SK-N-SH treated with all-trans-retinoic acid at 6 μM for 48 hours (cell line): Measurements from ENCODE around the gene DPEP1.

Experiments used
- ATAC-seq: fragments of 200-7000 bp; cut with Tn5 transposase; 3 replicates; pipeline ENCODE4 v1.9.1; 2020; ENCODE audit warnings: mild to moderate bottlenecking, moderate library complexity
- ARNTL ChIP-seq: fragments of 450-650 bp; formaldehyde crosslinking; IDR thresholded peaks from 2 replicates; pipeline ENCODE4 v1.5.0; 2020; ENCODE audit warnings: low read depth, mild to moderate bottlenecking, moderate library complexity, borderline replicate concordance
- BACH2 ChIP-seq: fragments of 250-450 bp; sonication (Bioruptor Pico); IDR thresholded peaks from 2 replicates; pipeline ENCODE4 v1.9.0; 2021; ENCODE audit warnings: mild to moderate bottlenecking, borderline replicate concordance
- CSDC2 ChIP-seq: fragments of 250-450 bp; sonication (Bioruptor Pico); IDR thresholded peaks from 2 replicates; pipeline ENCODE4 v1.5.0; 2020; ENCODE audit warnings: mild to moderate bottlenecking, moderate library complexity
- ESRRG ChIP-seq: fragments of 250-450 bp; sonication (Bioruptor Pico); IDR thresholded peaks from 2 replicates; pipeline ENCODE4 v1.6.1; 2021; ENCODE audit warnings: mild to moderate bottlenecking
- GLIS3 ChIP-seq: fragments of 250-450 bp; sonication (Bioruptor Pico); IDR thresholded peaks from 2 replicates; pipeline ENCODE4 v1.5.0; 2020; ENCODE audit warnings: mild to moderate bottlenecking, moderate library complexity
- ISL1 ChIP-seq: fragments of 250-450 bp; sonication (Bioruptor Pico); IDR thresholded peaks from 2 replicates; pipeline ENCODE4 v2.1.2; 2022; ENCODE audit warnings: mild to moderate bottlenecking, moderate library complexity
- OSR1 ChIP-seq: fragments of 250-450 bp; sonication (Bioruptor Pico); IDR thresholded peaks from 2 replicates; pipeline ENCODE4 v1.8.0; 2022; ENCODE audit warnings: moderate library complexity, mild to moderate bottlenecking, inconsistent platforms
- PPARA ChIP-seq: fragments of 250-450 bp; sonication (Bioruptor Pico); IDR thresholded peaks from 2 replicates; pipeline ENCODE4 v1.5.0; 2020; ENCODE audit warnings: mild to moderate bottlenecking, borderline replicate concordance
- SNAI2 ChIP-seq: fragments of 250-450 bp; sonication (Bioruptor Pico); IDR thresholded peaks from 2 replicates; pipeline ENCODE4 v1.5.0; 2020; ENCODE audit warnings: mild to moderate bottlenecking, moderate library complexity
- TCF4 ChIP-seq: fragments of 250-450 bp; sonication (Bioruptor Pico); IDR thresholded peaks from 2 replicates; pipeline ENCODE4 v1.8.0; 2021; ENCODE audit warnings: mild to moderate bottlenecking, moderate library complexity, borderline replicate concordance
- TOX ChIP-seq: fragments of 250-450 bp; sonication (Bioruptor Pico); IDR thresholded peaks from 2 replicates; pipeline ENCODE4 v1.8.0; 2021; ENCODE audit warnings: mild to moderate bottlenecking, moderate library complexity, borderline replicate concordance
- ZC3H10 ChIP-seq: fragments of 250-450 bp; sonication (Bioruptor Pico); IDR thresholded peaks from 2 replicates; pipeline ENCODE4 v1.5.1; 2021; ENCODE audit warnings: mild to moderate bottlenecking, moderate library complexity
- ZFP30 ChIP-seq: fragments of 450-650 bp; formaldehyde crosslinking; IDR thresholded peaks from 2 replicates; pipeline ENCODE4 v1.5.0; 2022; ENCODE audit warnings: mild to moderate bottlenecking, moderate library complexity
- ZNF565 ChIP-seq: fragments of 450-650 bp; formaldehyde crosslinking; conservative IDR thresholded peaks from 2 replicates; pipeline ENCODE4 v1.5.0; 2020; ENCODE audit warnings: low read depth, mild to moderate bottlenecking, moderate library complexity
- TF ChIP-seq, protein P1 (sequence below): fragments of 250-450 bp; sonication (Bioruptor Pico); IDR thresholded peaks from 2 replicates; pipeline ENCODE4 v1.8.0; 2021; ENCODE audit warnings: low read depth, mild to moderate bottlenecking, moderate library complexity, borderline replicate concordance
- TF ChIP-seq, protein P2 (sequence below): fragments of 250-450 bp; sonication (Bioruptor Pico); IDR thresholded peaks from 2 replicates; pipeline ENCODE4 v1.5.1; 2021; ENCODE audit warnings: mild to moderate bottlenecking, moderate library complexity
- TF ChIP-seq, protein P3 (sequence below): fragments of 250-450 bp; sonication (Bioruptor Pico); IDR thresholded peaks from 2 replicates; pipeline ENCODE4 v1.8.0; 2020; ENCODE audit warnings: mild to moderate bottlenecking, moderate library complexity, borderline replicate concordance

The DPEP1 gene

DNA sequence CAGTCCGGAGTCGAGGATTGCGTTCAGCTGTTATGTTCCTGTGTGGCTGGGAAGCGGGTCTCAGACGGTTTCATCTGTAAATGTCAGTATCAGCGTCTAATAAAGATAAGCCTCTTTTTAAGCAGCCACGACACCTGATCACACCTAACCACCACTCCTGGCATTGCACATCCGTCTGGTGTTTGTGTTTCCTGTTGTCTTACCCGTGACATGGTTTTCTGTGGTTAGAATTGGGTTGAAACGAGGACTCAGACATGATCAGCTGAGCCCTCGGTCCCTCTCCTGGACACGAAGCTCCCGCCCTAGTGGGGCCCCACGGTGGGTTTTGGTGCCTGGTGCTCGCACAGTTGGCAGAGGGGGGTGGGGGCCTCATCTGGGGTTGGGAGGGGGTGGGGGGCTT is 19.6 kb upstream of the DPEP1 start:
- no peak for ATAC-seq
- TF ChIP-seq GLIS3 (no peak), ZNF565 (no peak)

DNA sequence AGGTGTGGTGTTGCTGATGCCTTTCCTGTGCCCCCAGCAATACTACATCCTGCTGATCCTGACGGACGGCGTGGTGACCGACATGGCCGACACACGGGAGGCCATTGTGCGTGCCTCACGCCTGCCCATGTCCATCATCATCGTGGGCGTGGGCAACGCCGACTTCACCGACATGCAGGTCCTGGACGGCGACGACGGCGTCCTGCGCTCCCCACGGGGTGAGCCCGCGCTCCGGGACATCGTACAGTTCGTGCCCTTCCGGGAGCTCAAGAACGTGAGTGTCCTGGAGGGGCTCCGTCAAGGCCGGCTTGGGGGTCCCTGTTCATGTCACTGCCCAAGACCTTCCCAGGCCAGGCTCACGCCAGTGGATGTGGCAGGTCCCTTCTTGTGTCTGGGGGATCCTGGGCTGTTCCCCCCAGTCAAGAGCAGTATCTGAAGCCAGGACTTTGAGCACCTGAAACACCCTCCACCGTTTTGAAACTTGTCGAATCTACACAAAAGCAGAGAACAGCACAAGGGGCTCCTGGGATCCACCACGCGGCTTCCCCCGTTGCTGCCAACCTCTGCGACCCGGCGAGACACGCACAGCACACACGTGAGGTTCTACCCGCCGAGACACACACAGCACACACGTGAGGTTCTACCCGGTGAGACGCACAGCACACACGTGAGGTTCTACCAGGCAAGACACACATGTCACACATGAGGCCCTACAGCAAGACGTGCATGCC is 17.9 kb upstream of the DPEP1 start:
- no peak for ATAC-seq
- TF ChIP-seq TOX (no peak), SNAI2 (CRISPR knock-in tag) (no peak), OSR1 (CRISPR knock-in tag) (no peak), ISL1 (CRISPR knock-in tag) (no peak), ZNF565 (no peak), ZC3H10 (CRISPR knock-in tag) (no peak)
- TF ChIP-seq, protein P1, sequence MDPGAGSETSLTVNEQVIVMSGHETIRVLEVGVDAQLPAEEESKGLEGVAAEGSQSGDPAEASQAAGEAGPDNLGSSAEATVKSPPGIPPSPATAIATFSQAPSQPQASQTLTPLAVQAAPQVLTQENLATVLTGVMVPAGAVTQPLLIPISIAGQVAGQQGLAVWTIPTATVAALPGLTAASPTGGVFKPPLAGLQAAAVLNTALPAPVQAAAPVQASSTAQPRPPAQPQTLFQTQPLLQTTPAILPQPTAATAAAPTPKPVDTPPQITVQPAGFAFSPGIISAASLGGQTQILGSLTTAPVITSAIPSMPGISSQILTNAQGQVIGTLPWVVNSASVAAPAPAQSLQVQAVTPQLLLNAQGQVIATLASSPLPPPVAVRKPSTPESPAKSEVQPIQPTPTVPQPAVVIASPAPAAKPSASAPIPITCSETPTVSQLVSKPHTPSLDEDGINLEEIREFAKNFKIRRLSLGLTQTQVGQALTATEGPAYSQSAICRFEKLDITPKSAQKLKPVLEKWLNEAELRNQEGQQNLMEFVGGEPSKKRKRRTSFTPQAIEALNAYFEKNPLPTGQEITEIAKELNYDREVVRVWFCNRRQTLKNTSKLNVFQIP (CRISPR knock-in tag), result no peak
- TF ChIP-seq, all 23 proteins: peak for 0

DNA sequence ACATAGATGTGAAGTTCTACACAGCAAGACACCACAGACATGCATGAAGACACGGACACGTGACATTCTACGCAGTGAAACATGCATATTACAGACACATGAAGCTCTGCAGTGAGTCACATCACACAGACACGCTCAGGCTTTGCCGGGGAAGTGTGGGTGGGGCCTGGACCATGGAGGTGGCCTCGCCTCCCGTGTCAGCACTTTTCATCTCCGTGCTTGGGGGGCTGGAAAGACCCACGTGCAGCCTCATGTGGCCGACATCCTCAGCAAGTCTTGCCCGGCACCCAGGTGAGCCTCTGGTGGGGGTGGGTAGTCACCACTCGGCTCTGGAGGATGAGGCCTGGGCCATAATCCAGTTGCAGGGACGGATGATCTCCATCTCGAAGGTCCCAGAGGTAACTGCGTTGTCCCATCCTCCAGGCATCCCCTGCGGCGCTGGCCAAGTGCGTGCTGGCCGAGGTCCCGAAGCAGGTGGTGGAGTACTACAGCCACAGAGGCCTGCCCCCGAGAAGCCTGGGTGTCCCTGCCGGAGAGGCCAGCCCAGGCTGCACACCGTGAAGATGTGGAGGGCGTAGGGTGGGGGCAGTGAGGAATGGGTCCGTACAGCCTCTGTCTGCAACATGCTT is 17.3 kb upstream of the DPEP1 start:
- ATAC-seq, result no peak
- TF ChIP-seq TOX (no peak), CSDC2 (CRISPR knock-in tag) (no peak), ARNTL (CRISPR knock-in tag) (no peak)
- TF ChIP-seq, protein P2, sequence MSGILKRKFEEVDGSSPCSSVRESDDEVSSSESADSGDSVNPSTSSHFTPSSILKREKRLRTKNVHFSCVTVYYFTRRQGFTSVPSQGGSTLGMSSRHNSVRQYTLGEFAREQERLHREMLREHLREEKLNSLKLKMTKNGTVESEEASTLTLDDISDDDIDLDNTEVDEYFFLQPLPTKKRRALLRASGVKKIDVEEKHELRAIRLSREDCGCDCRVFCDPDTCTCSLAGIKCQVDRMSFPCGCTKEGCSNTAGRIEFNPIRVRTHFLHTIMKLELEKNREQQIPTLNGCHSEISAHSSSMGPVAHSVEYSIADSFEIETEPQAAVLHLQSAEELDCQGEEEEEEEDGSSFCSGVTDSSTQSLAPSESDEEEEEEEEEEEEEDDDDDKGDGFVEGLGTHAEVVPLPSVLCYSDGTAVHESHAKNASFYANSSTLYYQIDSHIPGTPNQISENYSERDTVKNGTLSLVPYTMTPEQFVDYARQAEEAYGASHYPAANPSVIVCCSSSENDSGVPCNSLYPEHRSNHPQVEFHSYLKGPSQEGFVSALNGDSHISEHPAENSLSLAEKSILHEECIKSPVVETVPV, result no peak

DNA sequence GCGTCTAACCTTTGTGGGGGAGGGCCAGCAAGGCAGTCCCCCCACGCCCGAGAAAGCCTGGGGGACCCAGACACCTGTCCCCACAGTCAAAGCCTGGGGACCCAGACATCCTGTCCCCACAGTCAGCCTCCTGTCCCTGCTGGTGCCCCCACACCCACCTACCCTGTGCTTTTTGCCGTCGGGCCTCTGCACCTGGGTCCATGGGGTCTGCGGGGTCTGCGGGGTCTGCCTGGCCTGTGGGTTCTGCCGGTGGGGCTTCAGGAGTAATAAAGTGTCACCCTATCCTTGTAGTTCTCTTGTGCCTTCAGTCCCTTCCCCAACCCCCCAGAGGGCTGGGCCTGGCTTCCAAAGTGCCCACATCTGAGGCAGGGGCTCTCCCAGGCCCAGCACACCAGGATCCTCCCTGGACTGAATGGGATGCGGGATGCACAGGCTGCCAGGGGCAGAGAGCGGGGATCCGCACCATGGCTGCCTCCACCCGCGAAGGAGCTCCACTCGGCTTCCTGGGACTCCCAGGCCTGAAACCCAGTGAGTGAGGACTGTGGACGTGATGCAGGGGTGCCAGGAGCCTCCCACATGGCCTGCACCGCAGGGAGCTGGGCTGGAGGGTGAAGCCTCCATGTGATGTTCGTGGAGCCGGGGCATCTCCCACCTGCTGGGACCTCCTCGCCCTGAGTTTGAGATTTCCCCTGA is 16.3 kb upstream of the DPEP1 start:
- no peak for ATAC-seq
- TF ChIP-seq TOX, result no peak
- no peak for TF ChIP-seq SNAI2 (CRISPR knock-in tag)
- TF ChIP-seq ARNTL (CRISPR knock-in tag), result no peak
- TF ChIP-seq BACH2 (CRISPR knock-in tag), result no peak
- no peak for TF ChIP-seq ESRRG (CRISPR knock-in tag)
- TF ChIP-seq, protein P3, sequence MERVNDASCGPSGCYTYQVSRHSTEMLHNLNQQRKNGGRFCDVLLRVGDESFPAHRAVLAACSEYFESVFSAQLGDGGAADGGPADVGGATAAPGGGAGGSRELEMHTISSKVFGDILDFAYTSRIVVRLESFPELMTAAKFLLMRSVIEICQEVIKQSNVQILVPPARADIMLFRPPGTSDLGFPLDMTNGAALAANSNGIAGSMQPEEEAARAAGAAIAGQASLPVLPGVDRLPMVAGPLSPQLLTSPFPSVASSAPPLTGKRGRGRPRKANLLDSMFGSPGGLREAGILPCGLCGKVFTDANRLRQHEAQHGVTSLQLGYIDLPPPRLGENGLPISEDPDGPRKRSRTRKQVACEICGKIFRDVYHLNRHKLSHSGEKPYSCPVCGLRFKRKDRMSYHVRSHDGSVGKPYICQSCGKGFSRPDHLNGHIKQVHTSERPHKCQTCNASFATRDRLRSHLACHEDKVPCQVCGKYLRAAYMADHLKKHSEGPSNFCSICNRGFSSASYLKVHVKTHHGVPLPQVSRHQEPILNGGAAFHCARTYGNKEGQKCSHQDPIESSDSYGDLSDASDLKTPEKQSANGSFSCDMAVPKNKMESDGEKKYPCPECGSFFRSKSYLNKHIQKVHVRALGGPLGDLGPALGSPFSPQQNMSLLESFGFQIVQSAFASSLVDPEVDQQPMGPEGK (CRISPR knock-in tag), result no peak
- no peak for TF ChIP-seq ZNF565
- no peak for TF ChIP-seq PPARA (CRISPR knock-in tag)
- TF ChIP-seq TCF4, result no peak
- TF ChIP-seq ZC3H10 (CRISPR knock-in tag), result no peak

DNA sequence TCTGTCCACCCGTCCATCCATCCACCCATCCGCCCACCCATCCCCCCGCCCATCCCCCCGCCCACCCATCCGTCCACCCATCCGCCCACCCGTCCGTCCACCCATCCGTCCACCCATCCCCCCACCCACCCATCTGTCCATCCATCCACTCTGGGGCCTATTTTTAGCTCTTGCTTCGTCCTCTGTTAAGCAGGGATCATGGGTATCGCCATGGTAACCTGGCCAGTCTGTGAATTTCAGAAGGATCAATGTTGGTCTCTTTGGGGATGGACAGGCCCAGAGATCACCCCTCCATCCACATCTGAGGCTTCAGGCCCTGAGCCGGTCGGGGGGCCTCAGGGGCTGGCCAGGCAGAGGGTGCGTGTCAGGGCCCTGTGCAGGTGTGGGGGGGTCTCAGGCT is 15.2 kb upstream of the DPEP1 start:
- ATAC-seq, result no peak
- TF ChIP-seq ZNF565 (no peak), ZFP30 (no peak), BACH2 (CRISPR knock-in tag) (no peak), TCF4 (no peak), PPARA (CRISPR knock-in tag) (no peak), TOX (no peak), GLIS3 (no peak)
- TF ChIP-seq, protein P2, result no peak
- TF ChIP-seq, protein P1 (CRISPR knock-in tag), result no peak
